Epithelial cell of proximal tubule (primary cell): ENCODE results near the gene NPY5R. TPM values are rescaled to one million over a fixed set of nuclear protein-coding genes. Genes with fewer than 3 reads are reported as not detected.

Experiments
- DNase-seq: peaks from one replicate; pipeline ENCODE4 v3.0.0-alpha.2; 2011; ENCODE audit warnings: low read depth
- H3K4me3 ChIP-seq: 2 replicates; pipeline ENCODE4 v1.5.1; 2011; ENCODE audit warnings: low read depth, mild to moderate bottlenecking, low read length
- CTCF ChIP-seq: conservative IDR thresholded peaks from 2 replicates; pipeline ENCODE4 v1.5.1; 2012; ENCODE audit warnings: low read depth, mild to moderate bottlenecking, low read length
- total RNA-seq: library from RNA; depleted of rRNA; stranded (reverse); fragments of >200 nt; gene quantifications from 2 replicates; pipeline ENCODE4 v1.2.3, GENCODE V29; 2015

NPY5R gene
- total RNA-seq, 1 donor from 2014 or later, result 0.12 TPM

GRCh38 chr4:163398238-163398637 lies 54.5 kb downstream of the NPY5R start:
- no peak for TF ChIP-seq CTCF
- no peak overlapping the region for H3K4me3 ChIP-seq

GRCh38 chr4:163400911-163401310 lies 57.2 kb downstream of the NPY5R start:
- H3K4me3 ChIP-seq, result no peak overlapping the region
- TF ChIP-seq CTCF, result no peak
- DNase-seq, result no peak

More at GRCh38 chr4:163398238-163398637, 54.5 kb downstream of the NPY5R start:
- DNase-seq, result no peak

Other genes starting within 250 kb of the NPY5R start
- 16.6 and 17.6 TPM in 2 replicates for gene NAF1, start 177.0 kb upstream of the NPY5R start, total RNA-seq
- gene NPY1R, start 11.3 kb upstream of the NPY5R start, total RNA-seq, result 0.40 and 3.3 TPM in 2 replicates
- gene TKTL2, start 129.9 kb downstream of the NPY5R start, total RNA-seq, result not detected in 2 replicates
- gene TMA16, start 150.8 kb downstream of the NPY5R start, total RNA-seq, result 40.1 and 48.8 TPM in 2 replicates